Subcutaneous adipose tissue (tissue), 4 donors: ENCODE results near the gene TMEM74B. TPM values are rescaled to one million over a fixed set of nuclear protein-coding genes. Genes with fewer than 3 reads are reported as not detected.

ENCODE experiments used
- total RNA-seq, 4 donors: library from RNA; depleted of rRNA; stranded (reverse); fragments of >200 nt; gene quantifications; one replicate each; pipeline ENCODE4 v1.1.0, GENCODE V29; 2016
- TF ChIP-seq, protein P1 (sequence below): fragments of 450-650 bp; IDR thresholded peaks from one replicate; pipeline ENCODE4 v1.5.1; 2016; ENCODE audit warnings: low read depth, mild to moderate bottlenecking, control low read depth, antibody characterized with exemption, moderate library complexity

The TMEM74B gene
- total RNA-seq, 4 donors from 2014 or later, result 1.1 to 2.1 TPM; not detected in 2

DNA sequence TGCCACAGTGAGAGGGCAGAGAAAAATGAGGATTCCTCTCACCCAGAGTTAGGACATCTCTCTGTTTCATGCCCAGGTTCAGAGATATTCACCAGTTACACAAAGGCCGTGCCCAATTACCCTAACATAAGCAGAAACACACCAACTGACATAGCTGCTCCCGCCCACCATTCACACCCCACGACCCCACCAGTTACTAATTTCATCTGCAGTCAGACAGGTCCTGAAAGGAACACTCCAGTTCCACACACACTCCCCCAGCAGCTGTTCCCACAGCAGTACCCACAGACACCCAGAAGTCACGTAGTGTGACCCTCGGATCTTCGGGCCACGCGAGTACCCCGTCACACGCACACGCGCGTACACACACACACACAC, 532 bp downstream of the TMEM74B start:
- TF ChIP-seq, protein P1, sequence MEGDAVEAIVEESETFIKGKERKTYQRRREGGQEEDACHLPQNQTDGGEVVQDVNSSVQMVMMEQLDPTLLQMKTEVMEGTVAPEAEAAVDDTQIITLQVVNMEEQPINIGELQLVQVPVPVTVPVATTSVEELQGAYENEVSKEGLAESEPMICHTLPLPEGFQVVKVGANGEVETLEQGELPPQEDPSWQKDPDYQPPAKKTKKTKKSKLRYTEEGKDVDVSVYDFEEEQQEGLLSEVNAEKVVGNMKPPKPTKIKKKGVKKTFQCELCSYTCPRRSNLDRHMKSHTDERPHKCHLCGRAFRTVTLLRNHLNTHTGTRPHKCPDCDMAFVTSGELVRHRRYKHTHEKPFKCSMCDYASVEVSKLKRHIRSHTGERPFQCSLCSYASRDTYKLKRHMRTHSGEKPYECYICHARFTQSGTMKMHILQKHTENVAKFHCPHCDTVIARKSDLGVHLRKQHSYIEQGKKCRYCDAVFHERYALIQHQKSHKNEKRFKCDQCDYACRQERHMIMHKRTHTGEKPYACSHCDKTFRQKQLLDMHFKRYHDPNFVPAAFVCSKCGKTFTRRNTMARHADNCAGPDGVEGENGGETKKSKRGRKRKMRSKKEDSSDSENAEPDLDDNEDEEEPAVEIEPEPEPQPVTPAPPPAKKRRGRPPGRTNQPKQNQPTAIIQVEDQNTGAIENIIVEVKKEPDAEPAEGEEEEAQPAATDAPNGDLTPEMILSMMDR, result no peak

DNA sequence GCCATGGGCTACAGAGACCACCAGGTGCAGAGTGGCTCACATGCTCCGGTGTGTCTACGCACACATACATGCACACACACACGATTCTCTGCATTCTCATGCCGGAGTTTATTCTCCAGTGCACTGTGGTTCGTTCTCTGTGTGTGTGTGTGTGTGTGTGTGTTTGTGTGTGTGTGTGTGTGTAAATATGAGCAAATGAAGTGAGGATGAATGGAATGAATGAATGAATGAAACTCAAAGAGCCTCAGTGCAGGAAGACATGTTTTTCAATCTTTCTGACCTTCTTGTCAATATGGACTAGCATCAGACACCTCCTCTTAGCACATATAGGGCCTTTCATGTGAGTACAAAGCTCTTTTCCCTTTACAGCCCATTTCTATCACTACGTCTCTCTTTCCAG, 1.6 kb downstream of the TMEM74B start:
- TF ChIP-seq, protein P1, result no peak

DNA sequence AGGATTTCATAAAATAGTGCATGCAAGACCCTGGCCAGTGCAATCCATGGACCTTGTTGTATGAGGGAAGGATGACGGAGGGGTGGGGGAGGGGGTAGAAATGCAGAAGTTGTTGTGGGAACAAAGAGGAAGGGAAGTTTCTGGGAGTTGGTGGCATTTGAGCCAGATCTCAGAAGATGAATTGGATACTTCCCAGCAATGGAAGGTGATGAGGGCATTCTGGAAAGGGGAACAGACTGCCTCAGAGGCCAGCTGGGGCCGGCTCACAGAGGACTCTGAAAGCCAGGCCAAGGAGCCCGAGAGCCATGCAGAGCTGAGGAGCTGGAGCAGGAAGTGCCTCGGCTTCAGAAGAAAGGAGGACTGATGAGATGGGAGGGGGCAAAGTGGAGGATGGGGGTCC, 2.7 kb downstream of the TMEM74B start:
- TF ChIP-seq, protein P1, result no peak

DNA sequence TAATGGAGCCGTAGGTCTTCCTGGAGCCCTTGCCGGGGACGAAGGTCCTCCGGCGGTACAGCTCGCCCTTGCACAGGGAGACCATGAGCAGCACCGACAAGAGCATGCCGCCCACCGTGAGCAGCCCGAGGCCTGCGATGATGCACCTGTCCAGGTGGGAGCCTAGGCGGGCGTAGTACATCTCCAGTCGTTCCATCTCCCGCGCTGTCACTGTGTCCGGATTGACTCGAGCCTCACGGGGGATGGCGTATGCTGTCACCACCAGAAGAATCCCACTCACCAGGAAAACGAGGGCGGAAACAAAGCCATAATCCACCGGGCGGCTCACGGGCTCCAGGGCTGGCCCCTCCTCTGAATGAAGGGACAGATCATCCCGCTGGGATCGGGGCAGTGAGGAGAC, 3.8 kb downstream of the TMEM74B start:
- TF ChIP-seq, protein P1, result no peak

DNA sequence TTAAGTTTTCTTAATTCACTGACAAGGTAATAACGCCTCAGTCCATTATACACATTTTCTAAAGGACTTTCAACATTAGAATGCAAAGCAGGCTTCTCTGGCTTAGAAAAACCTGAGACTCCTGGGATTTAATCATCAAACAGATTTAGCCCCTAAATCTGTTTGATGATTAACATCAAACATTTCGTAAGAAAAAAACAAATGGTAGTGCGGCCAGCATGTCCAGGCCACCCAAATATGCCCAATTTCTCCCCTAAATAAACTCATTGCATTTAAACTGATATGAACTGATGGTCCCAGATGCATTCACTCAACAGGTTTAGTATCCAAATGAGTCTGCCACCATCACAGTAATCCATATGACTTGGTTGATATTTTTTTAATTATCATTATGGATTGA, 6.2 kb downstream of the TMEM74B start:
- TF ChIP-seq, protein P1, result no peak

DNA sequence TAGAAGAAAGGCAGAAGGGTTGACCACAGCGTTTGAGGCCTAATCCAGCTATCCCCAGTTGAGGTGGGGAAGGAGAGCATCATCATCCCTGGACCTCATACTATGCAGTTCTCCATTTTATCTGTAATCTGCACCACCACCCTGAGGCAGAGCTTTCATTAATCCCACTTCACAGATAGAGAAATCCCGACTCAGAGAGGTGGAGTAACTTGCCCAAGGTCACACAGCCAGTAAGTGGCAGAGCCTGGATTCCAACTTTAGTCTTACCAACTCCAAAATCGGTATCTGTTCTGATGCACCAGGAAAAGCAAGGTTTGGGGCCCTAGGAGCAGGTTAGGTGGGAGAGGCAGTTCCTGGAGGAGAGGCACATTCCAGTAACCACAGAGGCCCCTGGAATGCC, 6.7 kb downstream of the TMEM74B start:
- TF ChIP-seq, protein P1, result no peak

DNA sequence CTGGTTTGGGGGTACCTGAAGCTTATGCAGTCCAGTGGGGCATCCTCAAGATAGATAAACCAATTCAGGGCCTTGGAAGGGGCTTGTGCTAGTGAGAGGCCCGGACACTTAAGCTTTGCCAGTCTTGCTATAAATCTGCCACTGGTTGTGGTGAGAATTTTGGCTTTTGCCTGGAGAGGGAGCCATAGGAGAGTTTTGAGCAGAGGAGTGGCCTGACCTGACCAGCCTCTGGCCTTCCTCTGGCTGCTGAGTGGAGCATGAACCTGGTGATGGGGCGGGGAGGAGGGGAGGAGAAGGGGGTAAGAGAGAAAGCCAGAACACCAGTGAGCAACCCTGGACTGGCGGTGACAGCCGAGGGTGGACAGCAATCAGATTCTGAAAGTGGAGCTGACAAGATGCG, 7.1 kb downstream of the TMEM74B start:
- TF ChIP-seq, protein P1, result no peak
